ENCODE measurements around the gene IP6K3. TPM values are rescaled to one million over a fixed set of nuclear protein-coding genes. Genes with fewer than 3 reads are reported as not detected.

Gene IP6K3
- total and polyA plus RNA-seq, 2 donors (not counting 1 experiment from before 2014, with no cell fraction given): not detected

DNA sequence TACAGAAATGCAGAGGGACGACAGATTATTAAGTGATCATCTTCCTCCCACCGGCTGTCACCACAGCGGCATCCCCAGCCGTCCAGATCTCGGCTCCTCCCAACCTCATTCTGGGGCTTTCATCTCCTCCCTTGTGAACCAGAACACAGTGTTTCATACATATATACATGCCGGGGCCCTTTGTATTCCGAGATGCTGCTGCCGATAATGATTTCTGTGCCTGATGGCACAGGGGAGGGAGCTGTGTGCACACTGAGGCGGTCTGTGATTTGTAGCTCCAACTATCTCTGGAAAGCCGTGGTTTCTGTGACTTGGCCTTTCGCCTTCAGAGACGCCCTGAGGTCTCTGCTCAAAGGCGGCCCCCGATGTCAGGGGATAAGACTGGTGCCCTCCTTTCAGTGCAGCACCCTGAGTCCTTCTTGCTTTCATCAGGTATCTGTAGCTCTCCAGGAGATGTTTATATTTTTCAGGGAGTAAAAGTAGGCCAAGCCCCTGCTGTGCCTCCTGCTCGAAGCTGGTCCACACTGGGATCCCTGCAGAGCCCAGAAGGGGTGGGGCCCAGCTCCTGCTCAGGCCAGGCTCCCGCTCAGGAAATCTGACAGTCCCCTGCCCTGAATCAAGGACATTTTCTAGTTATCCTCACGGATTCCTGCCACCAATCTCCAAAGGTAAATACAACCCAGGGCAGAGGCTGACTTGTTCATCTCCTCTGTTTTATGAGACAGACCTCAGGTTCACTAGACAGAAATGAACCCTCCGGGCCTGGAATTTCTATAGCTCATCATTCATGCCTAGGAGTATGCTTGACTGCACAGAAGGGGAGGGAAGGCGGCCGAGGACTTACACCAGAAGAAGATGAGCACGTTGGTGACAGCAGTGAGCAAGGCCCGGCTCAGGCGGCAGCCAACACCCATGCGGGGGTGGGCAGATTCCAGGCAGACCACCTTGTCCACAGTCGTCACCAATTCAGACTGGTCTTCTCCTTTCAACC, 31.0 kb upstream of the IP6K3 start:
- H3K79me2 ChIP-seq (ENCODE audit: control insufficient read depth, insufficient read depth, low read length): peaks cover 25% of the 10 kb centered on the region
- no peak overlapping the region for H3K27ac Mint-ChIP-seq
- no peaks in the 10 kb centered on the region for H3K9me3 ChIP-seq (ENCODE audit: control extremely low read depth in 1 of 3, control insufficient read depth in 2 of 3, insufficient read depth in 1 of 3, low read length in 2 of 3)
- no peak overlapping the region for H3K27ac ChIP-seq (ENCODE audit: low read length in 2 of 2)
- POLR2A ChIA-PET: no interaction called here
- ATAC-seq (ENCODE audit: low read depth) (no peak), DNase-seq (no peak)
- H3K4me2 ChIP-seq (replicated peaks; ENCODE audit: low read depth, low read length, poor library complexity, severe bottlenecking): no peak overlapping the region
- no peak overlapping the region for H3K4me3 Mint-ChIP-seq
- no peaks in the 10 kb centered on the region for H3K4me1 Mint-ChIP-seq
- H3K36me3 ChIP-seq (replicated peaks in 1 of 2; ENCODE audit: control extremely low read depth in 1 of 2, control insufficient read depth in 1 of 2, extremely low read depth in 1 of 2, insufficient read depth in 2 of 2, low read length in 1 of 2): peaks cover 5 to 89% of the 10 kb centered on the region in 2 experiments
- H3K4me1 ChIP-seq (ENCODE audit: control insufficient read depth in 2 of 2, insufficient read depth in 2 of 2, low read length in 2 of 2): no peaks in the 10 kb centered on the region
- TF ChIP-seq CTCF (IDR thresholded peaks at IDR 0.05): no peak
- no peak for TF ChIP-seq EZH2 (IDR thresholded peaks at IDR 0.05; ENCODE audit: borderline replicate concordance, insufficient read depth, low read depth, low read length, poor library complexity, severe bottlenecking)
- WGBS (ENCODE audit: insufficient coverage): 97% methylated on average over 21 of the region's 25 CpGs
- no peaks in the 10 kb centered on the region for H3K9me3 Mint-ChIP-seq (ENCODE audit: insufficient read depth)
- intact Hi-C loops (cut with micrococcal nuclease): no loop called here
- CTCF ChIA-PET: interaction anchor here (1.4 to 2.1 kb wide), 2 partner anchors 10 to 34 kb away, joined by 7 to 9 read pairs; no protein-coding TSS in a partner anchor
- no peak overlapping the region for H3K9ac ChIP-seq (ENCODE audit: low read length)
- H3K4me3 ChIP-seq (ENCODE audit: control extremely low read depth in 1 of 5, extremely low read depth in 1 of 5, insufficient read depth in 1 of 5, low read depth in 2 of 5, low read length in 4 of 5): no peak overlapping the region
- H2AFZ ChIP-seq (ENCODE audit: insufficient read depth, low read depth, low read length, poor library complexity, severe bottlenecking): no peak overlapping the region
- no peaks in the 10 kb centered on the region for H3K27me3 Mint-ChIP-seq
- no peaks in the 10 kb centered on the region for H3K27me3 ChIP-seq (replicated peaks in 1 of 4; ENCODE audit: control extremely low read depth in 1 of 4, control insufficient read depth in 3 of 4, insufficient read depth in 4 of 4, low read length in 3 of 4)
- H4K20me1 ChIP-seq (ENCODE audit: control insufficient read depth, insufficient read depth, low read length, poor library complexity, severe bottlenecking): peaks cover 70% of the 10 kb centered on the region

DNA sequence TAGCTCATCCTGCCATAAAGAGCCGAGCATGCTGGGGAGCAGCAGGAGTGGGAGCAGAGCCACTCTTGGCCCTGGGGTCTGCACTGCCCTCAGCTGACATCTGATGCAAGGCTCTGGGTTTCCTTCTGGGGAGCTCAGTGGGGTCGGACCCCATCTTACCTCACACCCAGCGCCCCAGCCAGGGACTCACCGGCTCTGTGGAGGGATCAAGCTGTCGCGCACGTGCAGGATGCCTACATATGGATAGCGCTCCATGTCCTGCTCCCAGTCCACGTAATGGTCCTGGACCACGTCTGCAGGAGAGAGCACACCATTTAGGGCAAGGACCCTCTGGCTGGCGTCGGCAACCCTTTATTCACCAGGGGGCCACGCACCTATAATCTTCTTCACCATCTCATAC, 30.1 kb upstream of the IP6K3 start:
- Mint-ChIP-seq H3K4me3 (no peak overlapping the region), H3K4me1 (peaks cover 3% of the 10 kb centered on the region), H3K27me3 (no peaks in the 10 kb centered on the region), H3K27ac (no peak overlapping the region), H3K9me3 (ENCODE audit: insufficient read depth) (no peaks in the 10 kb centered on the region)
- no peak overlapping the region for H2AFZ ChIP-seq (ENCODE audit: insufficient read depth, low read depth, low read length, poor library complexity, severe bottlenecking)
- peaks cover 17% of the 10 kb centered on the region for H3K79me2 ChIP-seq (ENCODE audit: control insufficient read depth, insufficient read depth, low read length)
- H3K9ac ChIP-seq (ENCODE audit: low read length): no peak overlapping the region
- no peak overlapping the region for H3K4me2 ChIP-seq (replicated peaks; ENCODE audit: low read depth, low read length, poor library complexity, severe bottlenecking)
- 97% methylated on average over 12 of the region's 13 CpGs for WGBS (ENCODE audit: insufficient coverage)
- ChIA-PET POLR2A (no interaction called here), CTCF (no interaction called here)
- H3K4me3 ChIP-seq (ENCODE audit: control extremely low read depth in 1 of 5, extremely low read depth in 1 of 5, insufficient read depth in 1 of 5, low read depth in 2 of 5, low read length in 4 of 5): no peak overlapping the region
- TF ChIP-seq EZH2 (IDR thresholded peaks at IDR 0.05; ENCODE audit: borderline replicate concordance, insufficient read depth, low read depth, low read length, poor library complexity, severe bottlenecking): no peak
- TF ChIP-seq CTCF (IDR thresholded peaks at IDR 0.05): no peak
- no peaks in the 10 kb centered on the region for H3K9me3 ChIP-seq (ENCODE audit: control extremely low read depth in 1 of 3, control insufficient read depth in 2 of 3, insufficient read depth in 1 of 3, low read length in 2 of 3)
- intact Hi-C loops (cut with micrococcal nuclease): no loop called here
- no peak overlapping the region for H3K27ac ChIP-seq (ENCODE audit: low read length in 2 of 2)
- ATAC-seq (ENCODE audit: low read depth) (no peak), DNase-seq (no peak)
- H3K36me3 ChIP-seq (replicated peaks in 1 of 2; ENCODE audit: control extremely low read depth in 1 of 2, control insufficient read depth in 1 of 2, extremely low read depth in 1 of 2, insufficient read depth in 2 of 2, low read length in 1 of 2): peaks cover 5 to 89% of the 10 kb centered on the region in 2 experiments
- H3K27me3 ChIP-seq (replicated peaks in 1 of 4; ENCODE audit: control extremely low read depth in 1 of 4, control insufficient read depth in 3 of 4, insufficient read depth in 4 of 4, low read length in 3 of 4): no peaks in the 10 kb centered on the region
- peaks cover 0 to 2% of the 10 kb centered on the region in 2 donors for H3K4me1 ChIP-seq (ENCODE audit: control insufficient read depth in 2 of 2, insufficient read depth in 2 of 2, low read length in 2 of 2)
- peaks cover 70% of the 10 kb centered on the region for H4K20me1 ChIP-seq (ENCODE audit: control insufficient read depth, insufficient read depth, low read length, poor library complexity, severe bottlenecking)
